Neural progenitor cell (in vitro differentiated cells): ENCODE data around the gene SHC2.

Experiments
- EZH2 ChIP-seq: fragments of 200-600 bp; sonication (generic); IDR thresholded peaks from 2 replicates; pipeline ENCODE4 v1.6.1; 2017; ENCODE audit warnings: antibody characterized with exemption, mild to moderate bottlenecking, moderate library complexity
- TF ChIP-seq, protein P1 (sequence below): fragments of 200-600 bp; sonication (generic); IDR thresholded peaks from 2 replicates; pipeline ENCODE4 v1.5.1; 2017; ENCODE audit warnings: antibody characterized with exemption, mild to moderate bottlenecking

DNA sequence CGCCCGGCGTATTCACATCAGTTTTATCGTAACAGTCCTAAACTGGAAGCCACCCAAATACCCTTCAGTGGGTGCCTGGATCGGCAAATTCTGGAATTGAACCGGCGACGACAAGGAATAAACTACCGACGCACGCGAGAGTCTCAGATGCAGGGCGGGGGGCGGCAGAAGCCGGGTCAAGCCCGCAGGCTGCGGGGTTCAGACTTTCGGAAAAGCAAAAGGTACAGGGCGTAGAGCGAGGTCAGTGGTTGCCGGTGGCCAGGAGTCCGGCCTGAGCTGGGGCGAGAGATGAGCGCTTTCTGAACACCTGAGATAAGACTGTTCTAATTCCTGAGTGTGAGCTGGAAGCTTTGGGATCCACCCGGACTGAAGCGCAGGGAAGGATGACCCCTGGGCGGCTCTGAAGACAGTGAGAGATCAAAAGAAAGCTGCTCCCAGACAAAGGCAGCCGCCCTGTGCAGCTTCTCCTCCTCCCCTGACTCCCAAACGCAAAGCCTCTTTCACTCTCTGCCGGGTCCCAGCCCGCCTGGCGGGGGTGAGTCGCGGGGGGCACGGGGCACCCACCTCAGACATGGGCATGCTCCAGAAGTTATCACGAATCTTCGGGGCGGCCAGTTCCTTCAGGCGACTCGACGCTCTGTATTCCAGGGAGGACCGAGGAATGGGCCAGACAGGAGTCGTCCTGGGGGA, 90.0 kb downstream of the SHC2 start:
- no peak for TF ChIP-seq EZH2
- TF ChIP-seq, protein P1, sequence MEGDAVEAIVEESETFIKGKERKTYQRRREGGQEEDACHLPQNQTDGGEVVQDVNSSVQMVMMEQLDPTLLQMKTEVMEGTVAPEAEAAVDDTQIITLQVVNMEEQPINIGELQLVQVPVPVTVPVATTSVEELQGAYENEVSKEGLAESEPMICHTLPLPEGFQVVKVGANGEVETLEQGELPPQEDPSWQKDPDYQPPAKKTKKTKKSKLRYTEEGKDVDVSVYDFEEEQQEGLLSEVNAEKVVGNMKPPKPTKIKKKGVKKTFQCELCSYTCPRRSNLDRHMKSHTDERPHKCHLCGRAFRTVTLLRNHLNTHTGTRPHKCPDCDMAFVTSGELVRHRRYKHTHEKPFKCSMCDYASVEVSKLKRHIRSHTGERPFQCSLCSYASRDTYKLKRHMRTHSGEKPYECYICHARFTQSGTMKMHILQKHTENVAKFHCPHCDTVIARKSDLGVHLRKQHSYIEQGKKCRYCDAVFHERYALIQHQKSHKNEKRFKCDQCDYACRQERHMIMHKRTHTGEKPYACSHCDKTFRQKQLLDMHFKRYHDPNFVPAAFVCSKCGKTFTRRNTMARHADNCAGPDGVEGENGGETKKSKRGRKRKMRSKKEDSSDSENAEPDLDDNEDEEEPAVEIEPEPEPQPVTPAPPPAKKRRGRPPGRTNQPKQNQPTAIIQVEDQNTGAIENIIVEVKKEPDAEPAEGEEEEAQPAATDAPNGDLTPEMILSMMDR: no peak
